ENCODE results near the gene ELAVL1.

ELAVL1 gene

DNA sequence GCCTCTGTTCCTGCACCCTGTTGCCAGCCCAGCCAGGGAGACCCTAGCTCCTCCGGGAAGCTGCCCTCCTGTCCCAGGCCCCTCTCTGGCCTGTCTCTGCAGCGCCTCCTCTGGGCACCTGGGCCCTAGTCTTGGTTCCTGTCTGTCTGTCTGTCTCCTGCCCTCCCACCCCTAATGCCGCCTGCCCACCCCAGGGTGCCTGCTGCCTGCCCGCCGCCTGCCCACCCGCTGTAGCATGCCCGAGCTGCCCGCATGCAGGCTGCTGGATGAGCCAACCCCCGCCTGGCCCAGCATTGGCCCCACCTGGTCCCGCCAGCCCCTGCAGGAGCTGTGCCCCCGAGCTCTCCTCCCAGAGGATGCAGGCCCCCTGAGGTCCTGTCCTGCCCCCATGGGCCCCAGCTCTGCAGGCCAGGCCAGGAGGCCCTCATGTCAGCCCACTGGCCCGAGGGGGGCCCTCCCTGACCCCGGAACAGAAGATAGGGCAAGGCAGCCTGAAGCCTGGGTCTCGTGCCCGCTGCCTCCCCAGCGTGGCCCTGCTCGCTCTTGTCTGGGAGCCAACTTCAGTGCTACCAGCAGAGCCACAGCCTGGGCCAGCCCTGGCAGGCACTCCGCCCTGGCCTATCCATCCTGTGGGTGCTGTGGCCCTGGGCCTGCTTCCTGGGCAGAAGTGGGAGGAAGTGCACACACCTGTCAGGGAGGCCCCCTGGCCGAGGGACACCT, 96.5 kb downstream of the ELAVL1 start:
- FAIRE-seq, result no peak
